HG03097 (cell line): Measurements from ENCODE around the gene APPL2.
"Not testable (repeated sequence)": the region's sequence is repeated elsewhere in the genome, so short reads cannot be mapped to it uniquely, and the experiment has no call there.

Experiments used
- ATAC-seq: cut with Tn5 transposase; IDR thresholded peaks from one replicate; pipeline ENCODE4 v1.9.1; 2021; ENCODE audit not compliant: unreplicated experiment, low FRiP score

APPL2 gene

DNA sequence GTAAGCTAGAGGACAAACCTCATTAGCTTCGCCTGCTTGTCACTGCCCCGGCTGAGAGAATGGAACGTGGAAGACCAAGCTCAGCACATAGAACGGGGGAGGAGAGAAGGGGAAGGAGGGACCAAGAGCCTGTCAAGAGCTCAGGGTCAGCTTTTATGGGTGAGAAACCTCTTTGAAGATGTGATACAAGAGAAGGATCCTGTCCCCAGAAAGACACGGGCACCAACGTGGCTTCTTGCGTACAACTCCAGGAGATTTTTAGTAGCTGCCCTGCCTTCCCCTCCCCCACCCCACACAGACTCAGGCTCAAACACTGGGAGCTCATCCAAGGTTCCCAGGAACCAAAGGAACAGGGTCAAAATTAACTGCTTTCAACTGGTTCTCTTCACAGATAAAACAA is 34.7 kb downstream of the APPL2 start:
- no peak for ATAC-seq

DNA sequence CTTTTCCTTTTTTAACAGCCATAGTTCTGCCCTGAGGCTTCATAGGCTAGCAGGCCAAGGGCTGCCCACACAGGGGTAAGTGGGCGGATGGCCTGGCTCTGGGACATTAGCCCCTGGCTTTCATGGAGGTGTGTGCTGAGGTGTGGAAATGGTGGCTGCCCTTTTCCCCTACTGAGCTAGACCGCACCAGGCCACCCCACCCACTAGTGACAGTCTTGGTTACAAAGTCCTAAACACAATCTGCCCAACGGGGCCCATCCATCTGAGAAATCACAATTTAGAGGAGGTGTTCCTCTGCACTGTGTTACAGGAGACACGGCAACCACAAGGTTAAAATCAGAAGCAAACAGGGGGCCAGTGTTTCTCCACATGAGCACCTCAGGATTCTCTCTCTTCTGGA is 35.6 kb downstream of the APPL2 start:
- no peak for ATAC-seq

DNA sequence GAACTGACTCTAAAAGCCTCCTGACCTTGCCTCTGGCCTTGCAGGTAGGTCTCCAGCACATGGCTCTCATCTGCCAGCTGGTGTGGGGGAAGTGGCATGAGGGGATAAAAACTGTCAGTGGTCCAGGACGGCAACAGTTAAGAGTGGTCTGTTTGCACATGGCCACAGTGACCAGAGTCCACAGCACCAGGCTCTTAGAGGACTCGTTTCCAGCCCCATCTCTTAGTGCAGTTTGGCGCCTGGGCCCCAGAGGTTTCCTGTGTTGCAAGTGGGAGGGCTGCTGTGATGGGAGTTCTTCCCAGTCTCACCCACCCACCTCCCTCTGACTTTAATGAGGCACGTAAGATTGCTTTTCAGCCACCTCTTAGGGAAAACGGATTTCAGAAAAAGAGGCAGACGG is 37.0 kb downstream of the APPL2 start:
- no peak for ATAC-seq

DNA sequence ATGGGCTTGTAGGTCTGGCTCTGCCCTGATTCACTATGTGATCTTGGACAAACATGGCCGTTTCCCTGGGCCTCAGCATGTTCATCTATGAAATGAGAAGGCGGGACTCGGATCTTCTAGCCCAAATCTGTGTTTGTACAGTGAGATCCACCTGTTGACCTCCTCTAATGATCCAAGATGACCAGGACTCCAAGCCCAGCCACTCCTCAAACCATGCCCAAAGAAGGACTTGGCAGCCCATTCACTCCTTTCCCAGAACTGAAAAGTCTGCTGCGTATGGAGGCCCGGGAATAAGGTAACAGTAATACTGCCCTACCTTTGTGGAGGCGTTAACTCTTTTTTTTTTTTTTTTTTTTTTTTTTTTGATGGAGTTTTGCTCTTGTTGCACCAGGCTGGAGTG is 39.9 kb downstream of the APPL2 start:
- ATAC-seq: no peak

DNA sequence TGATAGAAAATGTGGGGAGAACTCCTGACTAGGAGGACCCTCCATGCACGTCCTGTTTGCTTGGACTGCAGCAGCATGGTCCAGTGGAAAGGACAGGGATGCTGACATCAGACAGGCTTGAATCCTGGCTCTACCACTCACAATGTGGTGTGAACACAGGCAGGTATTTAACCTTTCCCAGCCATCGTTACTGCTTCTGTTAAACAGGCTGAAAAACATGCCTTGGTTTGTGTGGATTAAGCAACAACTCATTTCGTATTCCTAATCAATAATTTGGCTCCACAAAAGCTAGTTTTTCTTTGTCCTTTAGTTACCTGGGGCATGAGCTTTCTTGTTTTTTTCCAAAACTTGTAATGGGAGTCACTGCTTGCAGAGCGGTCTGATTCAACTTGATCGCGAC is 41.0 kb downstream of the APPL2 start:
- no peak for ATAC-seq

DNA sequence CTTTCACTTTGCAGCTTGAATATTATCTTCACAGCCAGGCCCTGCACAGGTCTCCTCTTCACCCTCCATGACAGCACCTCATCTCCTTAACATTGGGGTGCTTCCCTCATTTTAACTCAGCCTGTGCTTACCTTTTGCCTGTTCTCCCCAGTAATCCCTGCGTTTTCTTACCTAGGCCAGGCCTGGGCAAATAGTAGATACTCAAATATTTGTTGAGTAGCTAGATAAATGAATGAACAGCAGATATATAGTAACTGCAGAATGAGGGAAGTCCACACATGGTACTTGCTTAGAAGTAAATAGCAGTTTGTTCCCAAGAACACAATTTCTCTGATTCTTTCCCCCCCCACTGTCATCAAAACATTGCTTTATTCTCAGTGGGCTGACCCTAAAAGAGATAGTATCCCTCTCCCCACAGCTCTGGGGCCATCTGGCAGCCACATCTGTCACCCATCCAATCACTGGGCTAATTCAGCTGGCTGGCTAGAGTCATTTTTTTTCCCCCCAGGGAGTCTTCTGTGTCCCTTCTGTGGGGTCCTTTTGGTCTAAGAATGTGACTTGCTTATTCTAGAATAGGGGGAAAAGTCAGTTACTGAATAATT is 43.2 kb downstream of the APPL2 start:
- no peak for ATAC-seq

DNA sequence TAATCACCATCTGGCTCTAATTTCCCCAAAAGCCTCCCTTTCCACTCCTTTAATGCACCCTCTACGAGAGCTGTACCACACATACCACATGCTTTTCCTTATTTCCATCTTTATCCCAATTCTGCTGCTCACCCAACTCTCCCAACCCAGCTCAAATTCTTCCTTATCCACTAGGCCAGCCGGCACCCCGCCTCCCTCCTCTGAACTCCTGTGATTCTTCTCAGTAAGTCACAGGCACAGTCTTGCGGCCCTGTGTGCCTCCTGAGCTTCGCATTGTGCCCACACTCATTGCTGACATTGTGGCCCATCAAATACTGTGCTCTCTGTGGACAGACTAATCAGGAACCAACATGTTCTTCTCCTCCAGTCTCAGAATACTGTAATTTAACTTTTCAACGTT is 45.4 kb downstream of the APPL2 start:
- ATAC-seq: no peak

DNA sequence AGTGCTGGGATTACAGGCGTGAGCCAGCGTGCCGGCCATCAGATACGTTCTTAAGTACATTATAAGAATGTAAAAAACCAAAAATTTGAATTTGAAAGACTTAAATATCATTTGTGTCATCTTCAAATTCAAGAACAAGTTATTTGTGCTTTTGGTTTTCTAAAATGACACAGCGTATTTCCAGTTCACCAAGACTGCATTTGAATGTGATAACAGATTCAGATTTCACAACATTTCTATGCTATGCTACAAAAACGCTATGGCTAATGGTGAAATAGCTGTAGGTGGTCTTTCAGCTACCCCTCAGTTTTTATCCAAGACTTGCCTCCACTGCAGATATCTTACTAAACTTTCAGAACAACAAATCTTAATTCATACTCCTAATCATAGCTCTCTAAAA is 46.7 kb downstream of the APPL2 start:
- no peak for ATAC-seq

DNA sequence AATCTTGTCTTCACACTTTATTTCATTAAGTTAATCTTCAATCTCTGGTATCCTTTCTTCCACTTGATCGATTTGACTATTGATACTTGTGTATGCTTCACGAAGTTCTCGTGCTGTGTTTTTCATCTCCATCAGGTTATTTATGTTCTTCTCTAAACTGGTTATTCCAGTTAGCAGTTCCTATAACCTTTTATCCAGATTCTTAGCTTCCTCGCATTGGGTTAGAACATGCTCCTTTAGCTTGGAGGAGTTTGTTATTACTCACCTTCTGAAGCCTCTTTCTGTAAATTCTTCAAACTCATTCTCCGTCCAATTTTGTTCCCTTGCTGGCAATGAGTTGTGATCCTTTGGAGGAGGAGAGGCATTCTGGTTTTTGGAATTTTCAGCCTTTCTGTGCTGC is 52.0 kb downstream of the APPL2 start:
- ATAC-seq: not testable (repeated sequence)

DNA sequence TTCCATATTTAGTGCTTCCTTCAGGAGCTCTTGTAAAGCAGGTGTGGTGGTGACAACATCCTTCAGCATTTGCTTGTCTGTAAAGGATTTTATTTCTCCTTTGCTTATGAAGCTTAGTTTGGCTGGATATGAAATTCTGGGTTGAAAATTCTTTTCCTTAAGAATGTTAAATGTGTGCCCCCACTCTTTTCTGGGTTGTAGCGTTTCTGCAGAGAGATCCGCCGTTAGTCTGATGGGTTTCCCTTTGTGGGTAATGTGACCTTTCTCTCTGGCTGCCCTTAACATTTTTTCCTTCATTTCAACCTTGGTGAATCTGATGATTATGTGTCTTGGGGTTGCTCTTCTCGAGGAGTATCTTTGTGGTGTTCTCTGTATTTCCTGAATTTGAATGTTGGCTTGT is 52.6 kb downstream of the APPL2 start:
- not testable (repeated sequence) for ATAC-seq

DNA sequence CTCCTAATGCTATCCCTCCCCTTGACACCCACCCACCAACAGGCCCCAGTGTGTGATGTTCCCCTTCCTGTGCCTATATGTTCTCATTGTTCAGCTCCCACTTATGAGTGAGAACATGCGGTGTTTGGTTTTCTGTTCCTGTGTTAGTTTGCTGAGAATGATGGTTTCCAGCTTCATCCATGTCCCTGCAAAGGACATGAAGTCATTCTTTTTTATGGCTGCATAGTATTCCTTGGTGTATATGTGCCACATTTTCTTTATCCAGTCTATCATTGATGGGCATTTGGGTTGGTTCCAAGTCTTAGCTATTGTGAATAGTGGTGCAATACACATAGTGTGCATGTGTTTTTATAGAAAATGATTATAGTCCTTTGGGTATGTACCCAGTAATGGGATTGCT is 56.9 kb downstream of the APPL2 start:
- not testable (repeated sequence) for ATAC-seq

DNA sequence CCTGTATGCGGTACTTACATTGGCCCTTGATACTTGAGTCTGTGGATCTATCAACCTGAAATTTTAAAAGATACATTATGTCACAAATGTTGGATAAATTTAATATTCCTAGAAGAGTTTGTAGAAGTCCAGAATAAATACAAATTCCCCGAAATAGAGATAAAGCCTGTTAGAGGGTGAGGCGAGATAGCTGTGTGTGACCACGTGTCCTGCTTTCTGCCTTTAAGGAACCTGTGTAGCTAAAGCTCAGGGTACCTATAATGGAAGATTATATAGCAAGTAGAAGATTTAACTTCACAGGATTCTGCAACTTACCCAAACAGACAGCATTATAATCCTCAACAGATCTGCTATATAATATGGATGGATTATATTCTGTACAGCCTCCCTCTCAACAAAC is 58.8 kb downstream of the APPL2 start:
- no peak for ATAC-seq

DNA sequence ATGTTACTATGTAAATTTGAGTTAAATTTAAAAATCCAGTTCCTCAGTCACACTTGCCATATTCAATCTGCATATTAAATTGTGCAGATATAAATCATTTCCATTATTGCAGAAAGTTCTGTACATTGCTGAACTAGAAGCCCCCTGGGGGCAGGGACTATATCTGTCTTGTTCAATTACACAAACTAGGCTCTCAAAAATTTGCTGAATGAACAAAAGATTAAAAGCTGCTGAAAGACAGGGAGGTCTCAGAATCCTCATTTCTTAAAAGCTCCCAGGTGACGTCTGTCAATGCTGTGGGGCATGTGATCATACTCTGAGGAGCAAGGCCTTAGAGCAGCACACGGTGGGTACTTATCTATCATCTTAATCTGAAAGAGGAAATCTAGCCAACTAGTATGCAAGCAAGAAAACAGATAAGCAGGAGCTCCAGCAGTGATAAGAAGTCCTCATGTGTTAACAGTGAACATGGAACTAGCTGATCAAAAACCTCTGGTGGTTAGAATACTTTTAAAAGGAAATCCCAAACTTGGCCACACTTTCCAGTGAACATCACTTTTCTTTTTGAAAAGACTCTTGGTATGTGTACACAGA is 60.5 kb downstream of the APPL2 start:
- ATAC-seq: no peak

DNA sequence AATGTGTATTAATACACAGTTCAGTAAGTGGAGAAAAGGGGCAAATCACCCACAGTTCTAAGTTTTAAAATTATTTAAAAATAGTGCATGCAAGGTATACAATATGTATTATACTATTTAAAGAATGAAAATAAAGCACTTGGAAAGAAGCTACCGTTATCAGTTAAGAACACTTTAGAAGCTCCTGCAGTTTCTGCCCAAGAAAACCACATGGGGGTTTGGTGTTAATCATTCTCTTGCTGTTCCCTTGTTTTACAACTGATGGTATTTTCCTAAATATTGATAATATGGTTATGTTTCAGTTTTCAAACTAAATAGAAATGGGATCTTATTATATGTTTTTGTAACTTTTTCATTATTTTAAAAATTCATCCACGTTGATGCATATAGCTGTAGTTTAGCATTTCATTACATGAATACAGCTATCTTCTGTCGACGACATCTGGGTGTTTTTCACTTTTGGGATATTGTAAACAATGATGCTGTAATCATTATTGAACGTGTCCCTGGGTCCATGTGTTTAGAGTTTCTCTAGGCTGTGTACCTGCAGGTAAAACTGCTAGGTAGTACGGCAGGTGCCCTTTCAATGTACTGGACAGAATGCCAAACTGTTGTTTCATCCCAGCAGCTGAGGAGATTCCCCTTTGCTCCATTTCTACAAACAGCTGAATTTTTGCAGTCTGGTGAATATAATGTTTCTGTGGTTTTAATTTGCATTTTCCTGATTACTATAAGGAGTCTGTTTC is 64.1 kb downstream of the APPL2 start:
- no peak for ATAC-seq

DNA sequence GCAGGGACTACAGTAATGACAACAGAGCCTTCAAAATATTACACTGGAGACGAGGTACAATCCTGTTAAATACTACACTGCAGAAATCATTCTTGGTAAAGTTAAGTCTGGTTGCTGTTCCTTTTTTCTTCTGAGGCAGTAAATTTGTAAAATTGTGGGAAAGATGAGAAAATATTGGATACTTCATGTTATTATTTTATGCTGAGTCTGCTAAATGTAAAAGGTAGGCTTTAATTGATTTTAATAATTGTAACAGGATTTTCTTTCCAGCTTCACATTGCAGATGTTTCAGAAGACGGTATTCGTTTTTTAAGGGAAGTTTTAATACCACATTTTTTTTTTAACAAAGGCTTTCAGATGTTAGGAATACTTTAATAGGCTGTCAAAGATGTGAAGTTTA is 65.8 kb downstream of the APPL2 start:
- ATAC-seq: no peak

DNA sequence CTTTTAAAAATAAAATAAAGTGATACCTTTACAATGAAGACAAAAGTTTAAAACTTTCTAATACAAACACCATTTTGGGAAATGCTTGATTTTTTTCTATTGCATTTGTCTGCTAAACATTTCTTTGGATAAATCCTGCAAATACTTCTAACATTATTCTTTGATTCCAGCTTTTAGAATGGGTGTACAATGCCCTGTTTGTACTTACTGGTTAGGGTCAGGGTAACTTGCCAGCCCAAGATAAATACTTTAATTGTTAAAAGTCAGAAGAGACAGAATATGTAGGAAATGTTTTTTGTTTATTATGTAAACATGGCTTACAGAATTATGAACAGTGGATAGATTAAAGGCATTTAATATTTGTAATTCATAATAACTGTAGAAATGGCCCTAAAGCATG is 68.0 kb downstream of the APPL2 start:
- ATAC-seq: no peak

DNA sequence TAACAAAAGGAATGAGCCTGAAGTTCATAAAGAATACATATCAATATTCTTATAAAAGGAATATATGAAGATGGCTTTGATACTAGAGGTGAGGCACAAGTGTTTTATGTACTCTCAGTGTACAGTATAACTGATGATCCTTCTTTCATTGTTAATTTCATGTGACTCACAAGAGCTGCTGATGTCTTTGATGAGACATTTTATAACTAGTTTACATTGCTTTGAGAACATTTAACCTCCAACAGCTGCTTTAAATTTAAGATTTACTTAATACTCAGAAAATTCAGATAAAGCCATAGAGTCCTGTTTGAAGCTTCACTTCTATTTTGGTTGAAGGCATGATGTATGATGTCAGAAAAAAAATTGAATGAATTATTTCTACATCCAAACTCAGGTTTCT is 68.6 kb downstream of the APPL2 start:
- ATAC-seq: no peak

DNA sequence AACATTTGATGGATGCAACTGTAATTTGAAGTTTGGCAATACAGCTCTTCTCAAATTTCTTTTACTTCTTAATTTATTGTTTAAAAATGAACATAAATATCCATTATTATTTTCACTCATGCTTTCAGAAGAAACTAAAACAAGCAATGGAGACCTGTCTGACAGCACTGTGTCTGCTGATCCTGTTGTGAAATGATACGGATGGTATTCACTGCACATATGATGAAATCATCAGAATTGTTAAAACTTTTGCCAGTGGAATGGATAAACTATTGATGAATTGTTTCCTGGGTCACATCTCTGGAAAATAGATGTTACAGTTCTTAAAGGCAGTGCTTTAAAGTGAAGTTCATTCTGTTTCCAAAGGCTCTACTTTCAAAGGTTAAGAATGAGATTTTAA is 69.2 kb downstream of the APPL2 start:
- no peak for ATAC-seq

DNA sequence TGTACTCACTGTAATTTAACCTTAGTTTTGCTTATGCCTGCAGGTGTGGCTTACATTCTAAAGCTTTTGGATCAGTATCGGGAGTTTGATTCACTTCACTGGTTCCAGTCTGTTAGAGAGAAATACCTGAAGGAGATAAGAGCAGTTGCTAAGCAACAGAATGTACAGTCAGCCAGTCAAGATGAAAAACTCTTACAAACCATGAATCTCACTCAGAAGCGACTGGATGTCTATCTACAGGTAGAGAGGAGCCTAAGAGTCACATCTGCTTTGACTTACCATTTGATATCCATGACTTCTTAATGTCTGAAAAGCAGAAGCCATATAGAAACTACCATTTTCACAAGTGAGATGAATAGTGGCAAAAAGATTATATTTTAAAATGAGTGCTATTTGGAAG is 71.9 kb downstream of the APPL2 start:
- no peak for ATAC-seq

DNA sequence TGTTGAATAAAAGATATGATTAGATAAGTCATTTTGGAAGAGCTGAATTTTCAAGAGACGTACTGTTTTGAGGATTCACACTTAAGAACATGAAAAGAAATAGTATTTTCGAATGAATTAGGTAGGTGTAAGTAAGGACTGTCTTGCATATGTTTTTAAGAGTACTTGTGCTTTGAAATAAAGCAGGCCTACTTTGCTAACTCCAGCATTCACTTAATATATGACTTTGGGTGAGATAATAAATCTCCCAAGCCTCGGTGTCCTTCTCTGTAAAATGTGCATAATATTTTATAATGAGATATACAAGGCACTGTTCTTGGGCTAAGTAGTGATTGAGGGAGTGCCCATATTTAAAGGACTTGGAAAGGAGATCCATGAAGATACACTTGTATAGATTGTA is 73.8 kb downstream of the APPL2 start:
- no peak for ATAC-seq

DNA sequence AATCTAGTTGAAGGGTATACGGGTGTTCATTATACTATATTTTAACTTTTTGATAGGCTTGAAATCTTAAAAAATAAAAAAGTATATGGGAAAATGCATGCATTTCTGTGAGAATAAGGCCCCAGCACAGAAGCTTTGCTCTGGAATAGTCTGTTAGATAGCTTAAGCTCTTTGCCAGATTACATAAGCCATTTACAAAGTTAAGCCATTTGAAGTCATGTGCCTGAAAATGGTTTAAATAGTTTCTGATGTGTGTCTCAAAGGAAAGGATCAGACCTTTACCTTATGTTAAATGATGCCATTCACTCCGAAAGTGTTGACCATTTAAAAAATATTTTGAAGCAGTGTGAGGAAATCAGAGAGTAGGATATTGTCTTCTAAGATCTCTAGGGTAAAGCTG is 77.1 kb downstream of the APPL2 start:
- ATAC-seq: no peak

DNA sequence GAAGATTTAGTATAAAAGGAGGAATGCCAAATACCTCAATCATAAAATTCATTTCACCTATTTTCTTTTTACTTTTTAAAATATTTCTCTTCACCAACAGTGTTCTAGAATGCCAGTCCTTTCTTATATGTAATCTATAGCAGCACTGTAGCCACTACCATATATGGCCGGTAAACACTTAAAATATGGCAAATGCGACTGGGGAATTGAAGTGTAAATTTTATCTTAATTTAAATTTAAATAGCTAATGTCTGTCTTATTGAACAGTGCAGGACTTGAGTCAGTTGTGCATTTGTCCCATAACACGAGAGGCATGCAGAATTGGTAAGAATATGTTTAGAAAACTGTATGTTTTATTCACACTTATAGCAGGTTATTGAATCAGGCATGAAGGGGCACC is 78.4 kb downstream of the APPL2 start:
- no peak for ATAC-seq
